Uterus (tissue), 4 donors: Measurements from ENCODE around the gene CENATAC. TPM values are rescaled to one million over a fixed set of nuclear protein-coding genes. Genes with fewer than 3 reads are reported as not detected.

Experiments used
- DNase-seq, 2 donors: peaks; one replicate each; pipeline ENCODE4 v3.0.0-alpha.2; 2019 to 2020
- H3K27ac ChIP-seq, 2 donors: fragments of 200-600 bp; sonication (generic); 1 replicate in 1 of 2; 2 replicates in 1 of 2; pipeline ENCODE4 v1.5.1; 2016 to 2018
- H3K27me3 ChIP-seq, 2 donors: fragments of 200-600 bp; sonication (generic); one replicate each; pipeline ENCODE4 v1.5.1; 2018 to 2019; ENCODE audit warnings: control low read depth in 1 of 2
- H3K36me3 ChIP-seq, 2 donors: fragments of 200-600 bp; sonication (generic); one replicate each; pipeline ENCODE4 v1.5.1; 2019; ENCODE audit warnings: control low read depth in 1 of 2
- H3K4me1 ChIP-seq, 2 donors: fragments of 200-600 bp; sonication (generic); one replicate each; pipeline ENCODE4 v1.5.1; 2018 to 2019; ENCODE audit warnings: control low read depth in 1 of 2
- H3K4me3 ChIP-seq, 2 donors: fragments of 200-600 bp; sonication (generic); 1 replicate in 1 of 2; 2 replicates in 1 of 2; pipeline ENCODE4 v1.5.1; 2018 to 2019; ENCODE audit warnings: mild to moderate bottlenecking in 1 of 2
- H3K9me3 ChIP-seq, 2 donors: fragments of 200-600 bp; sonication (generic); one replicate each; pipeline ENCODE4 v1.5.1; 2019; ENCODE audit warnings: control low read depth in 1 of 2
- POLR2A ChIP-seq, 2 donors: fragments of 450-650 bp; IDR thresholded peaks; one replicate each; pipeline ENCODE4 v1.6.1; 2016; ENCODE audit warnings: antibody characterized with exemption in 2 of 2, mild to moderate bottlenecking in 1 of 2, moderate library complexity in 1 of 2
- intact Hi-C: fragments of 100-400 bp; cut with DNase I; formaldehyde crosslinking; loops from one replicate; pipeline ENCODE4 v1.15.1; 2023; ENCODE audit warnings: low total_unique reads
- total RNA-seq, 4 donors: library from RNA; depleted of rRNA in 3 of 4; stranded (reverse); fragments of >200 nt in 3 of 4; gene quantifications; one replicate each; pipeline versions ENCODE4 v1.1.0 to v1.2.4, GENCODE V29; 2014 to 2023
- TF ChIP-seq, protein P1 (sequence below), 4 experiments: fragments of 200-600 bp in 2 of 4; fragments of 450-650 bp in 2 of 4; sonication (generic) in 2 of 4; IDR thresholded peaks; one replicate each; pipeline ENCODE4 v1.5.1; 2016 to 2019; ENCODE audit warnings: antibody characterized with exemption in 4 of 4, mild to moderate bottlenecking in 2 of 4, moderate library complexity in 1 of 4
- donor health status: DM: yes; HTN: yes; CAD: no.

Gene CENATAC
- total RNA-seq, 4 donors from 2014 or later: 19.5 to 88.2 (median 49.7) TPM

DNA sequence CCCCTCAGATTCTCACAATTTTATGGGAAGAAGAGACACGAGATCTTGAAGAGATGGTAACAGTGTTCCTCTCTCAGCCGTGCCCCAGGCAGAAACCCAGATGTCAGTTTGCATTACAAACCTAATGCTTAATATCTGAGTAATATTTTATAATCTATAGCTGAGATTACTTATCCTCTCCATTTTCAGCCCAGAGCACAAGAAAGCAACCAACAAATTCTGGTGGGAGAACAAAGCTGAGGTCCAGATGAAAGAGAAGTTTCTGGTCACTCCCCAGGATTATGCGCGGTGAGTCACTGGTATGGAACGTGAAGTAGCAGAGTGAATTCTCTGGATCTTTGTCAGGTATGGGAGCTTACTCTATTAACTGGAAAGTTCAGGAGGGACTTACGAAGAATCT is 884 bp downstream of the CENATAC start:
- Histone ChIP-seq H3K27me3 (no peaks in the 10 kb centered on the region), H3K9me3 (no peaks in the 10 kb centered on the region), H3K4me1 (peaks cover 0 to 5% of the 10 kb centered on the region in 2 donors), H3K27ac (peak overlapping the region; percentile 82 to 85), H3K4me3 (peak overlapping the region; percentile 52 to 89), H3K36me3 (no peaks in the 10 kb centered on the region)
- TF ChIP-seq, protein P1, sequence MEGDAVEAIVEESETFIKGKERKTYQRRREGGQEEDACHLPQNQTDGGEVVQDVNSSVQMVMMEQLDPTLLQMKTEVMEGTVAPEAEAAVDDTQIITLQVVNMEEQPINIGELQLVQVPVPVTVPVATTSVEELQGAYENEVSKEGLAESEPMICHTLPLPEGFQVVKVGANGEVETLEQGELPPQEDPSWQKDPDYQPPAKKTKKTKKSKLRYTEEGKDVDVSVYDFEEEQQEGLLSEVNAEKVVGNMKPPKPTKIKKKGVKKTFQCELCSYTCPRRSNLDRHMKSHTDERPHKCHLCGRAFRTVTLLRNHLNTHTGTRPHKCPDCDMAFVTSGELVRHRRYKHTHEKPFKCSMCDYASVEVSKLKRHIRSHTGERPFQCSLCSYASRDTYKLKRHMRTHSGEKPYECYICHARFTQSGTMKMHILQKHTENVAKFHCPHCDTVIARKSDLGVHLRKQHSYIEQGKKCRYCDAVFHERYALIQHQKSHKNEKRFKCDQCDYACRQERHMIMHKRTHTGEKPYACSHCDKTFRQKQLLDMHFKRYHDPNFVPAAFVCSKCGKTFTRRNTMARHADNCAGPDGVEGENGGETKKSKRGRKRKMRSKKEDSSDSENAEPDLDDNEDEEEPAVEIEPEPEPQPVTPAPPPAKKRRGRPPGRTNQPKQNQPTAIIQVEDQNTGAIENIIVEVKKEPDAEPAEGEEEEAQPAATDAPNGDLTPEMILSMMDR (IDR thresholded peaks at IDR 0.05): no peak
- TF ChIP-seq POLR2A (IDR thresholded peaks at IDR 0.05): no peak
- intact Hi-C loops: no loop called here
- no peak for DNase-seq

DNA sequence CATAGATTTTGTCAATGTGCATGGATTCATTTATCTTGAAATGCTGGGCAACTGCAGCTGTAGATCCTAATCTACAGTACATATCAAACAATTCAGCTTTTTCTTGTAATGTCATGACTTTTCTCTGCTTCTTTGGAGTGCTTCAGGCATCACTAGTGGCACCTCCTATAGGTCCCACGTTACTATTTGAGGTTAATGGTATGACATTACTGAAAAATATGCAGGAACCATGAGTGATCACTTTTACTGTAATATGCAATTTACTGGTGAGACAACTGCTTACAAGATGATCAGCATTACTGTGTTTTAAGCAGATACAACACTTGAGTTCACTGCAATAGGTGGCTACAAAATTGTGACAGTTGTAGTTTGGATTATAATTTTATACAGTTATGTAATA is 3.0 kb downstream of the CENATAC start:
- Histone ChIP-seq H3K27me3 (no peaks in the 10 kb centered on the region), H3K36me3 (no peaks in the 10 kb centered on the region), H3K27ac (no peak overlapping the region), H3K9me3 (no peaks in the 10 kb centered on the region), H3K4me1 (peaks cover 0 to 5% of the 10 kb centered on the region in 2 donors), H3K4me3 (no peak overlapping the region)
- intact Hi-C loops: no loop called here
- TF ChIP-seq, protein P1 (IDR thresholded peaks at IDR 0.05): no peak
- TF ChIP-seq POLR2A (IDR thresholded peaks at IDR 0.05): no peak
- DNase-seq: no peak

DNA sequence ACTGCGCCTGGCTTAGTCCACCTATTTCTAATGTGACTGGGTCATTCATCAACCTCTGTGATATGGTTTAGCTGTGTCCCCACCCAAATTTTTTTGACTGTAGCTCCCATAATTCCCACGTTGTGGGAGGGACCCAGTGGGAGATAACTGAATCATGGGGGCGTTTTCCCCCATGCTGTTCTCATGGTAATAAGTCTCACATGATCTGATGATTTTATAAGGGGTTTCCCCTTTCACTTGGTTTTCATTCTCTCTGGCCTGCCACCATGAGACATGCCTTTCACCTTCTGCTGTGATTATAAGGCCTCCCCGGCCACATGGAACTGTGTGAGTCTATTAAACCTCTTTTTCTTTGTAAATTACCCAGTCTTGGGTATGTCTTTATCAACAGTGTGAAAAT is 8.7 kb downstream of the CENATAC start:
- DNase-seq: no peak
- H3K9me3 ChIP-seq: no peaks in the 10 kb centered on the region
- no peaks in the 10 kb centered on the region for H3K36me3 ChIP-seq
- no peak overlapping the region for H3K27ac ChIP-seq
- no peaks in the 10 kb centered on the region for H3K4me1 ChIP-seq
- H3K27me3 ChIP-seq: no peaks in the 10 kb centered on the region
- TF ChIP-seq POLR2A (IDR thresholded peaks at IDR 0.05): no peak
- TF ChIP-seq, protein P1 (IDR thresholded peaks at IDR 0.05): no peak
- intact Hi-C loops: no loop called here
- H3K4me3 ChIP-seq: no peak overlapping the region

DNA sequence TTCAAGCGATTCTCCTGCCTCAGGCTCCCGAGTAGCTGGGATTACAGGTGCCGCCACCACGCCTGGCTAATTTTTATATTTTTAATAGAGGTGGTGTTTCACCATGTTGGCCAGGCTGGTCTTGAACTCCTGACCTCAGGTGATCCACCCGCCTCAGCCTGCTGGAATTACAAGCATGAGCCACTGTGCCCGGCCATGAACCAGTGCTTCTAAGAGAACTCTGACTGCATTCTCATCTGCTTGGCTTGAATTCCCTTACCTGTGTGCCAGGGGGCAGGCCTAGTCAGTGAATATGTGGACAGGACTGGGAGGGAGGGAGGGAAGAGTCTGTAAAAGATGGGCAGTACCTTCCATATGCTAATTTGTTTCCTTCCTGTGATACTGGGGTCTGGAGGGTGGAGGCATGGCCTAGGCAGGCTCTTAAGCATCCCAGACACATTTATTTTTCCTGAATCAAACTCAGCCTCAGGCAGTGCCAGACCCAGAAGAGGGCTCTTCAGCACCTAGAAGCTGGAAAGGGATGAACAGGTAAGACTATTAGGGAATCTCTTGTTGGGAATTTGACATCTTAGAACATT is 13.6 kb downstream of the CENATAC start:
- intact Hi-C loops: no loop called here
- TF ChIP-seq, protein P1 (IDR thresholded peaks at IDR 0.05): no peak
- no peak for TF ChIP-seq POLR2A (IDR thresholded peaks at IDR 0.05)
- Histone ChIP-seq H3K27me3 (no peaks in the 10 kb centered on the region), H3K4me1 (no peaks in the 10 kb centered on the region), H3K4me3 (no peak overlapping the region), H3K27ac (no peak overlapping the region), H3K9me3 (no peaks in the 10 kb centered on the region), H3K36me3 (no peaks in the 10 kb centered on the region)
- DNase-seq: no peak

DNA sequence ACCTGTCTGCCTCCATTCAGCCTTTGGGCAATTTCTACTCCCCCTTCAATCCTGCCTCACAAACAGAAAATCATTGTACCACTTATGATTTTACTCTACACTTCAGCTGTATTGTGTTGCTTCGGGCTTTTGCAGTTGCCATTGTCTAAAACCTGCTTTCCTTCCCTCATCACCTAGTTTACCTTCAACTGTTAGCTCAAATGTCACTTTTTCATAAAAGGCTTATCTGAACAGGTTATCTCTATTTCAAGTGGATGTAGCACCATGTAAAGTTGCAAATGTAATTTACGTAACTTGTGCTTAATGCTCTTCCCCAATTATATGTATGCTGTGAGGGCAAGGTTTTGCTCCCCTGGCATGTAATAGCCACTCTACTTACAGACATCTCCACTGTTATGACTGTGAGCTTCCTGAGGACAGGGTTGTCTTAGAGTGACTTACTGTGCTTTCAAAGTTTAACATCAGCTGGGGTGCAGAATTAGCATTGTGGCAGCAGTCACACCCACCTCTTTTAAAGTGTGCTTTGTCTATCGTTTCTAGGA is 14.8 kb downstream of the CENATAC start:
- Histone ChIP-seq H3K27ac (no peak overlapping the region), H3K27me3 (no peaks in the 10 kb centered on the region), H3K36me3 (no peaks in the 10 kb centered on the region), H3K4me3 (no peak overlapping the region), H3K4me1 (no peaks in the 10 kb centered on the region), H3K9me3 (no peaks in the 10 kb centered on the region)
- TF ChIP-seq, protein P1 (IDR thresholded peaks at IDR 0.05): no peak
- TF ChIP-seq POLR2A (IDR thresholded peaks at IDR 0.05): no peak
- intact Hi-C loops: no loop called here
- no peak for DNase-seq
